Stimulated activated CD4-positive, alpha-beta T cell treated with anti-CD3 and anti-CD28 coated beads, Interleukin-2, amount 100 ng/mL, for 24 hours (primary cell): ENCODE data around the gene CFAP44.
A peak's percentile ranks its signal among the peaks of the same experiment; 100 is the strongest.
"Not testable (repeated sequence)": the region's sequence is repeated elsewhere in the genome, so short reads cannot be mapped to it uniquely, and the experiment has no call there.

Experiments used
- DNase-seq, 2 donors: peaks; one replicate each; pipeline ENCODE4 v3.0.0-alpha.2; 2020

Gene CFAP44, protein sequence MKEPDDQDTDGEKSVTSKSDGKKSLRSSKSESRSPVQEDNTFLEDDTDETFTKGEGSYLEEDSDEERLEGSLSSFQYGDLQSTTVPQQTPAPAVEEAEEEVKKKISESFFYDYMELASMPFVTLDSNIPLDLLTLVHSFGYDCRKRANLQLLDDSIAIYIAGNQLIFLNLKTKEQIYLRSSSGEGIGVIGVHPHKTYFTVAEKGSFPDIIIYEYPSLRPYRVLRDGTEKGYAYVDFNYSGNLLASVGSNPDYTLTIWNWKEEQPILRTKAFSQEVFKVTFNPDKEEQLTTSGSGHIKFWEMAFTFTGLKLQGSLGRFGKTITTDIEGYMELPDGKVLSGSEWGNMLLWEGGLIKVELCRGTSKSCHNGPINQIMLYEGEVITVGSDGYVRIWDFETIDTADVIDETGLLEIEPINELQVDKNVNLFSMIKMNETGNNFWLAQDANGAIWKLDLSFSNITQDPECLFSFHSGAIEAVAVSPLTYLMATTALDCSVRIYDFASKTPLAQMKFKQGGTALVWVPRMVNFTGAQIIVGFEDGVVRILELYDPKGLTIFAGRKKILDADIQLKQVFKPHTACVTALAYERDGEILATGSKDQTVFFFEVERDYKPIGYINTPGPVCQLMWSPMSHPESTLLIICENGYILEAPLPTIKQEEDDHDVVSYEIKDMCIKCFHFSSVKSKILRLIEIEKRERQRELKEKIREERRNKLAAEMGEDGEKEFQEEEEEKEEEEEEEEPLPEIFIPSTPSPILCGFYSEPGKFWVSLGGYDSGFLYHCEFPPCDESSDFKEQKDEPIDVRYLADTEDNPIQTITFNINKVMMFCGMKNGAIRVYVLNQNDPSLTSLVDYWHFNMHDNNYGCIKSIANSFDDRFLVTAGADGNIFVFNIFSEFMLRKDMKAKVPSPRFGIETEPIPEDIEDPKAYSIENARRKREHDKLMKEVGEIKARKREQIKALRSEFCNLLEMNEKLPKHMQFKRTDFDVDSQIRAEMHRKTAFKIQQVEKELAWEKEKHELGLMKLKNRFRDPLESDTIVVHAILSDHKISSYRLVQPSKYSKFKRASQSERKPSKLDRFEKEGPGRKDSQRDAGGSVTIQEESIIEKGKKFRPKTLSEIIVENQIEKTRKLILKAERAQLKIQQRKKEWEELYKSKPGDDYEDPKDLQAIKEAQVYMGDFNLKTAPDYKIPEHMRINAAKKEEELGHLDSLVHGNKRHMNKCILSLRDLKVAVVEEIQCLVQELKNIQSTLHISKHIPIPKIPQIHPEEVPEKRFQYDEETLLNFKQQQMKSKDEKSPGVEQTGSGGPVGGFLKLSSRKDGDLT (N-terminal part only)

DNA sequence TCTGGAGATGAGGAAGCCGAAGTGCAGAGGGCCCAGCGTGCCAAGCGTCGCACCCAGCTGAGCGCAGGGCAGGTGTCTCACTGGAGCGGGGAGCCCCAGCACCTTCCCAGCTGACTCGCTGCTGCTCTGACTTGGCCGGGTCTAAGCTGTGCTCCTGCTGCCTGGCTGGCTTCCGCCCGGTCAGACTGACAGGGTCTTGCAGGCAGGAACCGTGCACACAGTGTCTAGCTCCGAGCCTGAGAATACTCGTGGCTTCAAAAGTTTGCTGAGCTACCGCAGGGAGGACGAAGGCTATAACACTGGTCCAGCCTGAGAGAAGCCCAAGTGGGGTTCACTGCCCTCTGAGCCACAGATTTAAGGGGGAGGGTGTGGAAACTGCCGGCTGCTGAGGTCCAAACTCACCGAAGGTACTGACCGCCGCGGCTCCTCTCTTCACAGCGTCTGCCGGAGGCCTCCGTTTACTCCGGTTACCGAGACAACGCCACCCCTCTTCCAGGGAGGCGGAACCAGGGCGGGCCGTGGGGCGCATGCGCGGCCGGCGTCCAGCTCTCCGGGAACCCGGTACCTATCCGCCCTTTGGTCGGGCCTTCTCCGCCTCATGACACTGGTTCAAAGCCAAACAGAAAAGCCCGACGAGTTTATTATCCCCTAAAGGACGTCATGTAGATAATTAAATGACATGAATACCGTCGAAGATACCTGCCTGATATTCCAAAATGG lies at the start of gene CFAP44:
Gene CFAP44 (minus strand): TSS at position 443 of the 720 bp plus-strand sequence. CDS start 7,829 bp downstream, outside the sequence.
- peak; percentile 42 to 56 for DNase-seq

DNA sequence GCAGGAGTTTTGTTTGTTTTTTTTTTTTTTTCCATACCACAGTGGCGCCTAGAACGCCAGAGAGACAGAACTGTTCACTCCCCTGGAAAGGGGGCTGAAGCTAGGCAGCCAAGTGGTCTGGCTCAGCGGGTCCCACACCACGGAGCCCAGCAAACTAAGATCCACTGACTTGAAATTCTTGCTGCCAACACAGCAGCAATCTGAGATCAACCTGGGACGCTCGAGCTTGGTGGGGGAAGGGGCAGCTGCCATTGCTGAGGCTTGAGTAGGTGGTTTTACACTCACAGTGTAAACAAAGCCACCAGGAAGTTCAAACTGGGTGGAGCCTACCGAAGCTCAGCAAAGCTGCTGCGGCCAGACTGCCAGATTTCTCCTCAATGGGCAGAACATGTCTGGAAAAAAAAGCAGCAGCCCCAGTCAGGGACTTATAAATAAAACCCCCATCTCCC lies 43.9 kb upstream of the CFAP44 start:
- DNase-seq = no peak

DNA sequence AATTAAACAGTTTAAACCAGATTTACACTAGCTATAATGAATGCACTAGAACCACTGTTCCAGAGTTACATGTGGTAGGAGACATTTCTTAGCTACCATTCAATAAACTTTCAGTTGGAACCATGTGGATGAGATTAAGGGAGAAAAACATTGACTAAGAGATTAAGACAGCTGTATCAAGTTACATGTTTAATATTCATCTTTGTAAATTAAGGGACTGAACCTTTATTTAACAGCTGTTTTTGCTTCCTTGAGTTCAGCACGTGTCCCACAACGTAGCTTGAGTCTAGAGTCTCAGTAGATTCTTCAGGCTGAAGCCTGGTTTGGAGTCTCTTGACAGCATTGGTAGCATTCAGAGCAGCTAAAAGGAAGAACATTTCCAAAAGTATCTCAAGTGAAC lies 27.2 kb upstream of the CFAP44 start:
- DNase-seq = no peak

DNA sequence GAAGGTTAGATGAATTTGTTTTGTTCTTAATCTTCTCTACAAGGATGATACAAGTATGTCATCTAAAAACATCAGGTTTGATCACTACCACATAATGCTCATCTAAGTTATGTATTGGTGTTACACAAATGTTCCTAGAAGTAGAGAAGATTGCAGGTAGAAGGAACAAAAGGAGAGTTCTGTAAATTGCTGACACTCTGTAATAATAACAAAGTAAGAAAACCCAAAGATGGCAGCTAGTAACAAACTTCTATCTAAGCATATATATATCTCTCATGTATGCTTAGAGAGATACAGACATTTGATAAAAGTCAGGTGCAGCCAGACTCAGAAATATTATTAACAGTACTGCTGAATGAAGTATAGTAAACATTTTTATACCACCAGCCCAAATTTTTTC lies 20.2 kb upstream of the CFAP44 start:
- no peak for DNase-seq

DNA sequence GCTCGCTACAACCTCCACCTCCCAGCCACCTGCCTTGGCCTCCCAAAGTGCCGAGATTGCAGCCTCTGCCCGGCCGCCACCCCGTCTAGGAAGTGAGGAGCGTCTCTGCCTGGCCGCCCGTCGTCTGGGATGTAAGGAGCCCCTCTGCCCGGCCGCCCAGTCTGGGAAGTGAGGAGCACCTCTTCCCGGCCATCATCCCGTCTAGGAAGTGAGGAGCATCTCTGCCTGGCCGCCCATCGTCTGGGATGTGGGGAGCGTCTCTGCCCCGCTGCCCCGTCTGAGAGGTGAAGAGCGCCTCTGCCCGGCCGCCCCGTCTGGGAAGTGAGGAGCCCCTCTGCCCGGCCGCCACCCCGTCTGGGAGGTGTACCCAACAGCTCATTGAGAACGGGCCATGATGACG lies 17.3 kb upstream of the CFAP44 start:
- DNase-seq = not testable (repeated sequence)

DNA sequence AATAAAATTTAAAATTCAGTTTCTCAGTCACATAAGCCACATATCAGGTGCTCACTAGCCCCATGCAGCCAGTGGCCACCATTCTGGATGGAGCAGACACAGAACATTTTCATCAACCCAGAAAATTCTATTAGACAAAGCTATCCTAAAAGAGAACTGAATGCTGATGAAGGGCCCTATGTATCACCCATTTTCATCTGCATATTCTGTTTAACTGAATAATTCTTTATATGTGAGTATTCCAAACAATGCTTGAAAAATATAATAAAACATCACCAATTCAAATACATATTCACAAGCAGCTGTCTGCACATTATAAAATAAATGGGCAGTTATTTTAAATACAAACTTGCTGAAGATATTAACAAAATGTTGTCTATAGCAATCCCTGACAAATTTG lies 14.2 kb upstream of the CFAP44 start:
- DNase-seq = no peak

DNA sequence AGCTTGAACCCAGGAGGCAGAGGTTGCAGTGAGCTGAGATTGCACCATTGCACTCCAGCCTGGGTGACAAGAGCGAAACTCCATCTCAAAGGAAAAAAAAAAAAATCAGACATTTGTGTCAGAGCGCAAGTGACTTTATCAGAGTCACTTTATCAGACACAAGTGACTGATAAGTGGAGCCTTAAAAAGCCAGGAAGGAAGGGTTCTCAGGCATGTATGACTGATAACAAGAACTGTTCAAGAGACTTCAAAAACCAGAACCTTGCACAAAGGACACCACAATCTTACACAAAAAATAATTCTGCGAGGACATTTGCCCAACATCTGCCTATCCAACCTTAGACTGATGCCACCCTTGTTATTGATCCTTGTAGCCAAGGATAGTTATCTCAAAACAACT lies 13.3 kb upstream of the CFAP44 start:
- no peak for DNase-seq

DNA sequence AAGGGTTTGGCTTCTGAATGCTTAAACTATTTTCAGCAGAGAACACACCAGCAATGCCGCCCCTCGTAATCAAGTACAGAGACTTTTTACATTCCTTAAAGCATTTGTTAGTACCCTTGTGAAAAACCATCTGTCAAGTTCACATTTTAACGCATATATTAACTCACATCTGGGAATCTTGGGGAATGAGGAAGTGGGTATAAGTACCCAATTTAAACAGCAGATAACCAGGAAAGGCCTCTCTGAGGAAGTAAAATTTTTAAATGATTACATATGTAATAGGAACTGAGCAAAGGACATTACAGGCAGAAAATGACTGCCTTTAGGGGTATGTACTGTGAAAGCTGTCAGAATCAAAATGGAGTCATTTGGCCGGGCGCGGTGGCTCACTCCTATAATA lies 12.8 kb upstream of the CFAP44 start:
- no peak for DNase-seq

DNA sequence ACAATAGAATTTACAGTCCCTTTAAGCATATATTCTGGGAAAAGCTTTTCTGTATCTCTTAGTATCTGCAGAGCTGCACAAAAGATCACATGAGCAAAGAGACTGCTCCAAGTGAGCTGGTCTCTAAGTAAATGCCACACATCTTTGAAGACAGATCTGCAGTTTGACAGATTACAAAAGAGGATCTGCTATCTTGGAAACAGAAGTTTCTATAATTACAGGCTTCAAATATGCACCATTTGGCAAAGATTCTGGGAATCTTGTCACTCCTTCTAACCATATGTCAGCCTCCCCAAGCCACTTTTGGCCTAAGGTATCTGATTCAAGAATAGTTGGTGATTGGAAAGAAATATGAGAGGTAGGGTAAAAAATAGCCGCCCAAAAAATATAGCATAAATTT lies 9.6 kb upstream of the CFAP44 start:
- DNase-seq = no peak

DNA sequence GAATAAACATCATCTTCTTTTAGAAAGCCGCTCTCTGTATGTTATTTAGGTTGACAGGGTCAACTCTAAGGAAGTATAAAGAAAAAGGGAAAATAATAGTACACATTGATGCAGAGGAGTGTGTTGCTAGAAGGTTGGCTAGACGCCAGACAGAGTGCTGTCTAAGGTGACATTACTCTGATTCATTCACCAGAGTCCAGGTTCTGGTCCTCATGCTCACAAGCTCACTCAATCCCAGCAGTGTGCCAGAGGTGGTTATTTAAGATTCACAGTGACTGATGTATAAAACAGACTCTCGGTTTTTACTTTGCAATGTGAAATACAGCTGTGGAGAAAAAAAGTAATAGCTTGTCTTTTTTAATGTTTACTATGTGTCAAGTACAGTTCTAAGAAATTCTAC lies 1.7 kb downstream of the CFAP44 start:
- DNase-seq = no peak

DNA sequence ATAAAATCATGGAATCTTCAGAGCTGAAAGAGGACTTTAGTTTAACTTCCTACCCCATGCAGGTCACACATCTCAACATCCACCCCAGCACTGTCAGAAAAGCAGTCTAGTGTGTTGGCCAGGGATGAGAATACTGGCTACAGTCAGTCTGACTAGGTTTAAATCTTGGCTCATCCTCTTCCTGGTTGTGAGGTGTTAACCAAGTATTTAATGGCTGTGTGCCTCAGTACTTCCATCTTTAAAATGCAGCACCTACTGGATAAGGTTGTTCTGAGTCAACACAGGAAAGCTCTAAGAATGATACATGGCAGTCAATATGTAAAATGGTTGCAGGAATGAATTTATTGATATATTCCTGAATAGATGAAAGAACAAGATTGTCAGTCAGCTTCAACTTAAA lies 3.1 kb downstream of the CFAP44 start:
- DNase-seq = no peak

DNA sequence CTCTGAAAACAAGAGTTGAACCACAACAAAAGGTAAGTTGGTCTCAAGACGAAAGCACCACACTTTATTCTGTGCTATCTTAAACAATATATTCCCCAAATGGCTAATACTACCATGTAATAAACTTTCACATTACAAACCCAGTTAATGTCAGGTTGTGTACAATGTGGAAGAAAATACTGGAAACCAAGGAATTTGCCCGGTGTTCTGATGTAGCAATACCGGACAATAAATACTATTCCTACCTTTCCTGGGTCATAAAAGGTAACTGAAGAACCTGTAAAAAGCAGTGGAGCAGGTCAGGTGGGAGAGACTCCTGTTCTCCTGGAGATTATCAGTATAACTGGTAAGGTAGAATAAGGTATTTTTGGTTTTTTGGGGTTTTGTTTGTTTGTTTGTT lies 3.9 kb downstream of the CFAP44 start:
- DNase-seq = no peak

DNA sequence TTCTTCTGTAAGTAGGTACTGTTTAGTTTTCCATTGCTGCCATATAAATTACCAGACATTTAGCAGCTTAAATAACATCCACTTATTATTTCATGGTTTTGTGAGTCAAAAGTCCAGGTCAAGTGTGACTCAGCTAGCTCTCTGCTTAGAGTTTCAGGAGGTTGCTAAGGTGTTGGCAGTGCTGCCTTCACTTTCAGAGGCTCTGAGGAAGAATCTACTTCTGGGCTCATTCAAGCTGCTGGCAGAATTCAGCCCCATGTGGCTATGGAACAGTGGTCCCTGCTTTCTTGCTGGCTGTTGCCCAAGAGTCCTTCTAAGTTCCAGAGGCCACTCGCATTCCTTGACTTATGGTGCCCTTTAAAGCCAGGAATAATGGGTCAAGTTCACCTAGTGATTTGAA lies 4.5 kb downstream of the CFAP44 start:
- no peak for DNase-seq

DNA sequence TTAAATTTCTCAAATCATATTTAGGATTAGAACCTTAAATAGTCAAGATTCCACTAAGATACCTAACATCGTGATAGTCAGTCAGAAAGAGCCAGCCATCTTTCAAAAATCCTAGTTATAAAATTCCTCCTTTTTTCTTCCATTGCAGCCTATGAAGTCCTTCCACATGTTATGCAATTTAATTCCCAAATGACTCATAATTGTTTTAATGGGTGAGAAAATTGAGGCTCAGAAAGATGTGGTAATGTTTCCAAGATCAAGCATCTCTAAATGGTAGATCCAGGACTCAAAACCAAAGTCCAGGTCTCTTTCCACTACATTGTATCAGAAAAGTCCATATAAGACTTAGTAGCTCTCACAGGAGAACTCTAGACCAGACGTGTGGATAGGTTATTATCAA lies 9.5 kb downstream of the CFAP44 start:
- DNase-seq = no peak

DNA sequence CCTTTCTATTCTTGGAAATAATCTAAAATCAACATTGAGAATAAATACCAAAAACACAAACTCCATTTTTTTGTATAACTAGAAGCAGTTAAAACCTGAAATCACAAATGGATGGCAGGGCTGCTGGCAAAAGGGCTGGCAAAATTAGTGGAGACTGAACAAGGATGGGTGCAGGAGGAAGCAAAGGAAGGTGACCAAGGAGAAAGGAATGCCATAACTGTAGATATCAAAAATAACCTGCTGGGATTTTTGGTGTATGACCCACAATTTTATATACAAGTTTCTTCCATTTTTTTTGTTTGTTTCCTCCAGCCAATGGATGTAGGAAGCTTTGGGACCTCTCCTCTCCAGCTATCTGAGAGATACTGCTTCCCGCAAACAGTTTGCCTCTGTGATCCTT lies 12.7 kb downstream of the CFAP44 start:
- DNase-seq = no peak

DNA sequence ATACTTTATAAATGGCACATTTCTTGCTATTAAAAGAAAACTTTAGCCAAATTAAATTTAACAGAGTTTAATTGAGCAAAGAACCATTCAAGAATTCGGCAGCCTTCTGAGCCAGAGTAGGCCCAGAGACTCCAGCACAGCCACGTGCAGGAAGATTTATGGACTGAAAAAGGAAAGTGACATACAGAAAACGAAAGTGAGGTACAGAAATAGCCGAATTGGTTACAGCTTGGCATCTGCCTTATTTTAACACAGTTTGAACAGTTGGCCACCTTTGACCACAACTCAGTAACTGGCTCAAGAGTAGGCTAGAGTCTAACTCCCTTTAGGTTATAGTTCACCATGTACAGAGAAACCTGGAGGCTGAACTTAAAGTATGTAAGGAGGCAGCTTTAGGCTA lies 17.6 kb downstream of the CFAP44 start:
- DNase-seq = no peak

DNA sequence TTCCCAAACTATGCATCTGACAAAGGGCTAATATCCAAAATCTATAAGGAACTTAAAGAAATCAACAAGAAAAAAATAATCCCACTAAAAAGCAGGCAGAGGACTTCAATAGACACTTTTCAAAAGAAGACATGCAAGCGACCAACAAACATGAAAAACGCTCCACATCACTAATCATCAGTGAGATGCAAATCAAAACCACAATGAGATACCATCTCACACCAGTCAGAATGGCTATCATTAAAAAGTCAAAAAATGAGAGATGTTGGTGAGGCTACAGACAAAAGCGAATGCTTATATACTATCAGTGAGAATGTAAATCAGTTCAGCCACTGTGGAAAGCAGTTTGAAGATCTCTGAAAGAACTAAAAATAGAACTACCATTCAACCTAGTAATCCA lies 20.2 kb downstream of the CFAP44 start:
- no peak for DNase-seq

DNA sequence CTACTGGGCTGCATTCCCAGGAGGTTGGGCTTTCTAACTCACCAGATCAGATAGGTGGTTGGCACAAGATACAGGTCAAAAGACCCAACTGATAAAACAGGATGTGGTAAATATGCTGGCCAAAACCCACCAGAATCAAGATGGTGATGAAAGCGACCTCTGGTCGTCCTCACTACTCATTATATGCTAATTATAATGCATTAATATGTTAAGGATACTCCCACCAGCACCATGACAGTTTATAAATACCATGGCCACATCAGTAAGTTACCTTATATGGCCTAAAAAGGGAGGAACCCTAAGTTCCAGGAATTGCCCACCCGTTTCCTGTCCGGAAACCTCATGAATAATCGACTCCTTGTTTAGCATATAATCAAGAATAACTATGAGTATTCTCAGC lies 31.6 kb downstream of the CFAP44 start:
- DNase-seq = no peak

DNA sequence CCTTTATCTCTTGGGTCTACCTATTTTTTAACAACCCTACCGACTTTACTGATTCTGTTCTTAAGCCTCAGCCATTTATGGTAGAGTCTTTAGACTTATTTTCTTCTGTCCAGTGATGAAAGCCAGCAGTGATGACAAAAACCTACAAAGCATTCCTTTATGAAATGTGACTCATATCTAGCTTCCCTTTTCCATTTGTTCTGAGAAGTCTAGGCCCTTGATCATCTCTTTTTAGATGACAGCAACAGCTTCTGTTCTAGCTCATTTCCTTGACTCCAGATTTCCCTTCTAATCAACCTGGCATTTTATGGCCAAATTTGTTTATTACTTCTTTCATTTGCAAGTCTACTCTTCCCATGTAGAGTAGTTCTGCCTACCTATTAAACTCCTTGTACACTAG lies 36.1 kb downstream of the CFAP44 start:
- no peak for DNase-seq

DNA sequence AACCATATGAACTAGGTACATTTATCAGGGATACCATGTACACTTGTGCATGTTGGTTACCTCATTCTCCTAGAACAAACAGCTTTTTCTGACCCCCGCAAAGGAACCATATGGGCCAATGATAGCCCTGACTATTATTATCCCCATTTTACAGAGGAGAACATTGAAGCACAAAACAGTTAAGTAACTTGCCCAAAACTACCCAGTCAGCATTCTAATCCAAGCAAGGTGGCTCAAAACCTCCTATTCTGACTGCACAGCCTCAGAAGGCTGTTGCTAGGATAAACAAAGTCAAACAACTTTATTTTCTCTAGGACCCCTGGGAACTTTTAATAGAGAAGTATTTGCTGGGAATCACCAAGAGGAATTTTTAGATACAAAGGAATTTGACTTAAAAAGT lies 36.7 kb downstream of the CFAP44 start:
- DNase-seq = no peak
